Measurements from ENCODE around the gene ZNF865. TPM values are rescaled to one million over a fixed set of nuclear protein-coding genes. Genes with fewer than 3 reads are reported as not detected.
"Not testable (repeated sequence)": the region's sequence is repeated elsewhere in the genome, so short reads cannot be mapped to it uniquely, and the experiment has no call there.

ZNF865 gene
- polyA plus RNA-seq, 1 donor from 2014 or later = 0.36 TPM

- peaks cover 3% of the 10 kb centered on the region for H3K27me3 Mint-ChIP-seq
- H3K4me1 Mint-ChIP-seq = peaks cover 6 to 24% (median 17%) of the 10 kb centered on the region in 3 donors
- peak overlapping the region in 2 of 3 donors; percentile 50 to 54 for H3K27ac Mint-ChIP-seq
- H3K4me3 Mint-ChIP-seq = peak overlapping the region; percentile 39 to 83 (median 78)
- H3K9me3 Mint-ChIP-seq = no peaks in the 10 kb centered on the region
- peaks cover 5% of the 10 kb centered on the region for H3K36me3 Mint-ChIP-seq
Observed at GRCh38 chr19:55581145-55581822, 24.2 kb upstream of the ZNF865 start.

- Mint-ChIP-seq H3K27me3 (peaks cover 3% of the 10 kb centered on the region), H3K9me3 (no peaks in the 10 kb centered on the region), H3K27ac (peak overlapping the region in 2 of 3 donors; percentile 10 to 50), H3K4me3 (peak overlapping the region in 3 of 4 donors; percentile 15 to 61 (median 36)), H3K36me3 (peaks cover 4% of the 10 kb centered on the region), H3K4me1 (peaks cover 6 to 27% (median 18%) of the 10 kb centered on the region in 3 donors)
Observed at GRCh38 chr19:55581823-55582223, 23.6 kb upstream of the ZNF865 start.

- peak overlapping the region in 1 of 3 donors; percentile 10 for H3K27ac Mint-ChIP-seq
- not testable (repeated sequence) for H3K27me3 Mint-ChIP-seq, H3K36me3 Mint-ChIP-seq, H3K9me3 Mint-ChIP-seq
- peaks cover 9 to 30% (median 20%) of the 10 kb centered on the region in 3 donors for H3K4me1 Mint-ChIP-seq
- peak overlapping the region in 2 of 4 donors; percentile 36 to 61 for H3K4me3 Mint-ChIP-seq
Observed at GRCh38 chr19:55582284-55582683, 23.2 kb upstream of the ZNF865 start.

- Mint-ChIP-seq H3K4me3 (peak overlapping the region in 1 of 4 donors; percentile 17), H3K4me1 (peaks cover 12 to 33% (median 23%) of the 10 kb centered on the region in 3 donors)
- not testable (repeated sequence) for H3K27ac Mint-ChIP-seq, H3K27me3 Mint-ChIP-seq, H3K36me3 Mint-ChIP-seq, H3K9me3 Mint-ChIP-seq
Observed at GRCh38 chr19:55583897-55584296, 21.6 kb upstream of the ZNF865 start.

- Mint-ChIP-seq H3K4me3 (peak overlapping the region in 1 of 4 donors; percentile 71), H3K9me3 (no peaks in the 10 kb centered on the region), H3K27ac (peak overlapping the region in 1 of 3 donors; percentile 58), H3K27me3 (peaks cover 6% of the 10 kb centered on the region), H3K36me3 (no peaks in the 10 kb centered on the region), H3K4me1 (peaks cover 12 to 30% (median 19%) of the 10 kb centered on the region in 3 donors)
Observed at GRCh38 chr19:55584871-55585270, 20.6 kb upstream of the ZNF865 start.

- Mint-ChIP-seq H3K27ac (peak overlapping the region; percentile 31 to 71 (median 58)), H3K4me3 (peak overlapping the region; percentile 63 to 87 (median 75)), H3K9me3 (no peaks in the 10 kb centered on the region), H3K4me1 (peaks cover 12 to 28% (median 18%) of the 10 kb centered on the region in 3 donors), H3K36me3 (no peaks in the 10 kb centered on the region), H3K27me3 (peaks cover 7% of the 10 kb centered on the region)
Observed at GRCh38 chr19:55585658-55586339, 19.6 kb upstream of the ZNF865 start.

- Mint-ChIP-seq H3K4me3 (peak overlapping the region; percentile 81 to 95 (median 88)), H3K27me3 (peaks cover 11% of the 10 kb centered on the region), H3K27ac (peak overlapping the region; percentile 63 to 78 (median 72)), H3K36me3 (peaks cover 4% of the 10 kb centered on the region), H3K4me1 (peaks cover 12 to 19% (median 18%) of the 10 kb centered on the region in 3 donors), H3K9me3 (no peaks in the 10 kb centered on the region)
Observed at GRCh38 chr19:55586976-55587668, 18.3 kb upstream of the ZNF865 start.

- Mint-ChIP-seq H3K9me3 (no peaks in the 10 kb centered on the region), H3K4me1 (peaks cover 12 to 18% (median 18%) of the 10 kb centered on the region in 3 donors), H3K36me3 (peaks cover 6% of the 10 kb centered on the region), H3K27ac (peak overlapping the region in 1 of 3 donors; percentile 25), H3K27me3 (peaks cover 11% of the 10 kb centered on the region), H3K4me3 (peak overlapping the region in 2 of 4 donors; percentile 16 to 52)
Observed at GRCh38 chr19:55588738-55589137, 16.7 kb upstream of the ZNF865 start.

GRCh38 chr19:55590109-55590508 lies 15.3 kb upstream of the ZNF865 start:
- Mint-ChIP-seq H3K36me3 (peaks cover 11% of the 10 kb centered on the region), H3K27me3 (peaks cover 11% of the 10 kb centered on the region), H3K4me1 (peaks cover 14 to 19% (median 15%) of the 10 kb centered on the region in 3 donors), H3K4me3 (no peak overlapping the region), H3K9me3 (peaks cover 0 to 4% (median 0%) of the 10 kb centered on the region in 3 donors), H3K27ac (peak overlapping the region in 1 of 3 donors; percentile 33)

GRCh38 chr19:55590617-55591016 lies 14.8 kb upstream of the ZNF865 start:
- H3K4me1 Mint-ChIP-seq = peaks cover 9 to 15% (median 11%) of the 10 kb centered on the region in 3 donors
- H3K27ac Mint-ChIP-seq = no peak overlapping the region
- H3K27me3 Mint-ChIP-seq = peaks cover 11% of the 10 kb centered on the region
- peak overlapping the region in 1 of 4 donors; percentile 68 for H3K4me3 Mint-ChIP-seq
- peaks cover 0 to 8% (median 0%) of the 10 kb centered on the region in 3 donors for H3K9me3 Mint-ChIP-seq
- H3K36me3 Mint-ChIP-seq = peaks cover 16% of the 10 kb centered on the region

GRCh38 chr19:55591555-55591954 lies 13.9 kb upstream of the ZNF865 start:
- Mint-ChIP-seq H3K4me1 (peaks cover 5 to 11% (median 11%) of the 10 kb centered on the region in 3 donors), H3K36me3 (peaks cover 18% of the 10 kb centered on the region), H3K9me3 (peaks cover 0 to 10% (median 0%) of the 10 kb centered on the region in 3 donors), H3K4me3 (no peak overlapping the region), H3K27ac (no peak overlapping the region), H3K27me3 (peaks cover 10% of the 10 kb centered on the region)

- H3K27me3 Mint-ChIP-seq = peaks cover 5% of the 10 kb centered on the region
- H3K4me1 Mint-ChIP-seq = peaks cover under 1 to 5% (median 3%) of the 10 kb centered on the region in 3 donors
- H3K9me3 Mint-ChIP-seq = peaks cover 0 to 10% (median 0%) of the 10 kb centered on the region in 3 donors
- H3K4me3 Mint-ChIP-seq = no peak overlapping the region
- no peak overlapping the region for H3K27ac Mint-ChIP-seq
- peaks cover 21% of the 10 kb centered on the region for H3K36me3 Mint-ChIP-seq
Observed at GRCh38 chr19:55592391-55593090, 12.9 kb upstream of the ZNF865 start.

GRCh38 chr19:55593096-55593772 lies 12.2 kb upstream of the ZNF865 start:
- H3K36me3 Mint-ChIP-seq = peaks cover 21% of the 10 kb centered on the region
- no peak overlapping the region for H3K27ac Mint-ChIP-seq
- H3K4me3 Mint-ChIP-seq = no peak overlapping the region
- H3K27me3 Mint-ChIP-seq = peaks cover 5% of the 10 kb centered on the region
- H3K4me1 Mint-ChIP-seq = peaks cover 0 to 5% (median 3%) of the 10 kb centered on the region in 3 donors
- peaks cover 0 to 10% (median 0%) of the 10 kb centered on the region in 3 donors for H3K9me3 Mint-ChIP-seq

All from IgD-negative memory B cell (primary cell).